ENCODE measurements around the gene PLA2G12A. TPM values are rescaled to one million over a fixed set of nuclear protein-coding genes. Genes with fewer than 3 reads are reported as not detected.

The PLA2G12A gene
- total RNA-seq (2021): 39.2 and 47.3 TPM in 2 replicates
- long read RNA-seq, full-length matches to known transcripts: 145 of 147 reads
- long read RNA-seq, partial matches to known transcripts: 0 of 147 reads
- long read RNA-seq, other reads (novel, unspliced or antisense): 2 of 147 reads

DNA sequence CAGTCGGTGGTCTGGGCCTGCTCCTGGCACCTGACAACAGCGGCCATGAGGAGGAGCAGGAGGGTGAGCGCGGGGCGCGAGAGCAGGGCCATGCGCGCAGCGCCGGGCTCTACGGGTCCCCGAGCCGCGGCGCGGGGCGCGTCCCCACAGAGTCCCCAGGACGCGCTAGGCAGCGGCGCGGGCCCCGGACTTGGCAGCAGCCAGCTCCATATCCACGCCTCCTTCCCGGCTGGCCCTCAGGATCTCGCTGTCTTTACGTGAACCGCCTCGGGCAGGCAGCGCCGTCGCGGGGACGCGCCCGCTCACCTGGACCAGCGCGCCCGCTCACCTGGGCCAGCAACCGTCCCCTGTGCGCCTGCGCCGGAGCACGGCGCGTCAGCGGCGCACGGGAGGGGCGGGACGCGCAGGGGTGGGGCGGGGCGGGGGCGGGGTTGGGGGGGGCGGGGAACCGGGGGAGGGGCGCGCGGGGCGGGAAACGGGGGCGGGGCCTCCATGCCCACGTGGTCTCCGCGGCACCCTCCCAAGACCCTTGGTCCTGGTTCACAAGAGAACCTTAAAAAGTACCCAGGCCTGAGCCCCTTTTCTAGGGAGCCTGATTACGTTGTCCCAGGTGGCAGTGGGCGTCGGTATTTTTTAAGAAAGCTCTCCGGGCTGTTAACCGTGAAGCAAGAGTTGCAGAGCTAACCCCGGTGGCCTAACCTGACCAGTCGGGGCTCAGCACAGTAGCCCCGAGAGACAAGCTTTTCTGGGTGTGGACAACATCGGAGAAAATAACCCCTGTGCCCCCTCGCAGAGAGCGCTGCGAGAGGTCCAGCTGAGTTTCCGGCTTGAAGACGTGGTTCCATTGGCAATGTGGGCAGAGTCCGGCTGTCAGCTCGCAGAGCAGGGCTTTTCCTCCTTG lies at the start of gene PLA2G12A:
PLA2G12A (minus strand) TSS at position 353 of the 901 bp plus-strand sequence; CDS start at position 92, 261 bp downstream.
- TF ChIP-seq, protein P1, sequence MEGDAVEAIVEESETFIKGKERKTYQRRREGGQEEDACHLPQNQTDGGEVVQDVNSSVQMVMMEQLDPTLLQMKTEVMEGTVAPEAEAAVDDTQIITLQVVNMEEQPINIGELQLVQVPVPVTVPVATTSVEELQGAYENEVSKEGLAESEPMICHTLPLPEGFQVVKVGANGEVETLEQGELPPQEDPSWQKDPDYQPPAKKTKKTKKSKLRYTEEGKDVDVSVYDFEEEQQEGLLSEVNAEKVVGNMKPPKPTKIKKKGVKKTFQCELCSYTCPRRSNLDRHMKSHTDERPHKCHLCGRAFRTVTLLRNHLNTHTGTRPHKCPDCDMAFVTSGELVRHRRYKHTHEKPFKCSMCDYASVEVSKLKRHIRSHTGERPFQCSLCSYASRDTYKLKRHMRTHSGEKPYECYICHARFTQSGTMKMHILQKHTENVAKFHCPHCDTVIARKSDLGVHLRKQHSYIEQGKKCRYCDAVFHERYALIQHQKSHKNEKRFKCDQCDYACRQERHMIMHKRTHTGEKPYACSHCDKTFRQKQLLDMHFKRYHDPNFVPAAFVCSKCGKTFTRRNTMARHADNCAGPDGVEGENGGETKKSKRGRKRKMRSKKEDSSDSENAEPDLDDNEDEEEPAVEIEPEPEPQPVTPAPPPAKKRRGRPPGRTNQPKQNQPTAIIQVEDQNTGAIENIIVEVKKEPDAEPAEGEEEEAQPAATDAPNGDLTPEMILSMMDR (conservative IDR thresholded peaks at IDR 0.05): no peak
- Histone ChIP-seq H2AFZ (ENCODE audit: low read length) (peak within 1 kb of the TSS; percentile 33), H3K56ac (ENCODE audit: insufficient read length, low read depth, low read length) (no peak within 1 kb of the TSS), H2BK5ac (ENCODE audit: insufficient read length, low read length) (no peak within 1 kb of the TSS), H2BK120ac (ENCODE audit: low read depth, low read length, poor library complexity, severe bottlenecking) (no peak within 1 kb of the TSS), H3K23me2 (ENCODE audit: insufficient read length, low read depth, low read length, poor library complexity, severe bottlenecking) (peaks cover 4% of the 10 kb centered on the region), H3K9ac (ENCODE audit: extremely low read depth, insufficient read length, low read length) (peak within 1 kb of the TSS; percentile 96), H3K4me1 (ENCODE audit: insufficient read depth, low read length) (no peaks in the 10 kb centered on the region), H2BK12ac (ENCODE audit: insufficient read length, low read depth, low read length) (no peak within 1 kb of the TSS), H3K18ac (ENCODE audit: insufficient read length, low read depth, low read length) (peak within 1 kb of the TSS; percentile 0), H3T11ph (ENCODE audit: low read length) (no peak within 1 kb of the TSS), H4K8ac (replicated peaks; ENCODE audit: insufficient read length, low read depth, low read length) (no peak within 1 kb of the TSS), H4K5ac (ENCODE audit: insufficient read length, low read depth, low read length) (no peak within 1 kb of the TSS), H4K91ac (ENCODE audit: insufficient read length, low read depth, low read length) (no peak within 1 kb of the TSS), H2BK20ac (ENCODE audit: low read depth, low read length, poor library complexity, severe bottlenecking) (no peak within 1 kb of the TSS), H3K79me1 (ENCODE audit: insufficient read depth, low read depth, low read length, poor library complexity, severe bottlenecking) (no peaks in the 10 kb centered on the region), H3K27me3 (ENCODE audit: insufficient read depth, low read length) (no peaks in the 10 kb centered on the region), H3K9me3 (ENCODE audit: control insufficient read depth, low read depth, low read length) (no peaks in the 10 kb centered on the region), H3K79me2 (ENCODE audit: insufficient read depth, low read length) (peaks cover 11% of the 10 kb centered on the region; the same call in 1 of the 2 replicates), H3K4me2 (ENCODE audit: insufficient read depth, insufficient read length, low read length) (peak within 1 kb of the TSS; percentile 100), H3K23ac (ENCODE audit: insufficient read length, low read depth, low read length) (peak within 1 kb of the TSS; percentile 71), H2BK15ac (ENCODE audit: low read depth, low read length) (no peak within 1 kb of the TSS), H4K20me1 (ENCODE audit: control insufficient read depth, insufficient read depth, insufficient read length) (no peaks in the 10 kb centered on the region), H3K27ac (ENCODE audit: insufficient read length, low read depth, low read length) (peak within 1 kb of the TSS; percentile 25), H3K4ac (ENCODE audit: low read depth, low read length) (no peak within 1 kb of the TSS), H3K14ac (ENCODE audit: insufficient read depth, low read length) (peak within 1 kb of the TSS; percentile 21), H2AK5ac (ENCODE audit: insufficient read length, low read length) (no peak within 1 kb of the TSS)
- no peaks in the 10 kb centered on the region for H3K9me3 Mint-ChIP-seq
- no CpG with 5 or more reads among the region's 83 CpGs for WGBS (ENCODE audit: extremely low coverage, insufficient read length, low lambda C conversion rate)
- H3K27me3 Mint-ChIP-seq (ENCODE audit: low read depth): no peaks in the 10 kb centered on the region
- H3K36me3 Mint-ChIP-seq (ENCODE audit: insufficient read depth in 1 of 3, low read depth in 3 of 3): peaks cover 1 to 14% (median 7%) of the 10 kb centered on the region in 3 experiments; a peak in 6 of 7 replicates
- H3K4me1 Mint-ChIP-seq: peaks cover 12 to 14% of the 10 kb centered on the region in 2 experiments
- H3K4me3 Mint-ChIP-seq: peak within 1 kb of the TSS; percentile 94 to 95
- peak; percentile 92 for DNase-seq
- H3K27ac Mint-ChIP-seq: peak within 1 kb of the TSS; percentile 94 to 97 (median 95)

Data from H9 (cell line).